A549 (cell line): ENCODE data around the gene SEMA4B.
"Not testable (repeated sequence)": the region's sequence is repeated elsewhere in the genome, so short reads cannot be mapped to it uniquely, and the experiment has no call there.

Source experiments
- BHLHE40 ChIP-seq: IDR thresholded peaks from 2 replicates; pipeline ENCODE4 v1.6.1; 2012; ENCODE audit warnings: low read depth, low read length, inconsistent platforms
- CBX8 ChIP-seq: fragments of 200-600 bp; sonication (generic); IDR thresholded peaks from 2 replicates; pipeline ENCODE4 v1.6.1; 2016
- E2F6 ChIP-seq: IDR thresholded peaks from 2 replicates; pipeline ENCODE4 v1.6.1; 2012; ENCODE audit warnings: low read depth, borderline replicate concordance
- ESRRA ChIP-seq: fragments of 150-350 bp; IDR thresholded peaks from 2 replicates; pipeline ENCODE4 v1.6.1; 2014; ENCODE audit warnings: mild to moderate bottlenecking, low read length, borderline replicate concordance
- JUN ChIP-seq, 2 experiments: fragments of >200 bp; sonication (Bioruptor Twin); formaldehyde crosslinking; IDR thresholded peaks; 2 replicates in 1 of 2; 3 replicates in 1 of 2; pipeline ENCODE4 v1.6.1; 2016 to 2017
- KDM1A ChIP-seq: fragments of 200-600 bp; sonication (generic); IDR thresholded peaks from 2 replicates; pipeline ENCODE4 v1.6.1; 2016; ENCODE audit warnings: low read depth, mild to moderate bottlenecking
- POLR2A ChIP-seq: IDR thresholded peaks from 2 replicates; pipeline ENCODE4 v1.6.1; 2012; ENCODE audit warnings: mild to moderate bottlenecking, low read length
- TF ChIP-seq, protein P1 (sequence below): fragments of >200 bp; sonication (Bioruptor Twin); formaldehyde crosslinking; IDR thresholded peaks from 3 replicates; pipeline ENCODE4 v1.5.1; 2016

- TF ChIP-seq, protein P1, sequence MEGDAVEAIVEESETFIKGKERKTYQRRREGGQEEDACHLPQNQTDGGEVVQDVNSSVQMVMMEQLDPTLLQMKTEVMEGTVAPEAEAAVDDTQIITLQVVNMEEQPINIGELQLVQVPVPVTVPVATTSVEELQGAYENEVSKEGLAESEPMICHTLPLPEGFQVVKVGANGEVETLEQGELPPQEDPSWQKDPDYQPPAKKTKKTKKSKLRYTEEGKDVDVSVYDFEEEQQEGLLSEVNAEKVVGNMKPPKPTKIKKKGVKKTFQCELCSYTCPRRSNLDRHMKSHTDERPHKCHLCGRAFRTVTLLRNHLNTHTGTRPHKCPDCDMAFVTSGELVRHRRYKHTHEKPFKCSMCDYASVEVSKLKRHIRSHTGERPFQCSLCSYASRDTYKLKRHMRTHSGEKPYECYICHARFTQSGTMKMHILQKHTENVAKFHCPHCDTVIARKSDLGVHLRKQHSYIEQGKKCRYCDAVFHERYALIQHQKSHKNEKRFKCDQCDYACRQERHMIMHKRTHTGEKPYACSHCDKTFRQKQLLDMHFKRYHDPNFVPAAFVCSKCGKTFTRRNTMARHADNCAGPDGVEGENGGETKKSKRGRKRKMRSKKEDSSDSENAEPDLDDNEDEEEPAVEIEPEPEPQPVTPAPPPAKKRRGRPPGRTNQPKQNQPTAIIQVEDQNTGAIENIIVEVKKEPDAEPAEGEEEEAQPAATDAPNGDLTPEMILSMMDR, result not testable (repeated sequence)
- TF ChIP-seq E2F6; BHLHE40; CBX8; ESRRA; JUN (IDR thresholded peaks at IDR 0.05); KDM1A; POLR2A: not testable (repeated sequence)
Observed at GRCh38 chr15:90260731-90261130, 59.6 kb downstream of the SEMA4B start.
